GM18499 (cell line): ENCODE measurements around the gene EIF4EBP2.

ENCODE experiments used
- ATAC-seq: cut with Tn5 transposase; IDR thresholded peaks from one replicate; pipeline ENCODE4 v1.9.1; 2021; ENCODE audit warnings: moderate number of reproducible peaks; ENCODE audit not compliant: insufficient read depth, unreplicated experiment

Gene EIF4EBP2

GRCh38 chr10:70426823-70427222 is 22.9 kb downstream of the EIF4EBP2 start:
- no peak for ATAC-seq

- no peak for ATAC-seq
Observed at GRCh38 chr10:70430493-70431445, 26.8 kb downstream of the EIF4EBP2 start.

DNA sequence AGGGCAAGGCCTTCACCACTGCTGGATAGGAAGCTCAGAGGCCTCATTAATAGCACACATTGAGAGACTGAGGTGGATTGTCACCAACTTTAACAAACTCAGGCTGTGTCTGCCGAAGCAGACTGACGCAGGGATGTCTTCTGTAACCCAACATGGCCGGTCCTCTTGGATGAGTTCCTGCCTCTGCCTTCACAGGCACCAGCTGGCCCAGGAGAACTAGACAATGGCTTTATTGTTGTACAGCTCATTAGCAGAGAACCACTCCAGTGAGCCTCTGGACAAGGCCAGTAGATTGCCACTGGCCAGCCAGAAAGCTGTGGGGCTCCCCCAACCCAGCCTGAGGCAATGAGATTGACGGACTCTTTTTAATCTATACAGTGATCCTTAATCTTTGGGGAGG is 28.2 kb downstream of the EIF4EBP2 start:
- ATAC-seq, result no peak

DNA sequence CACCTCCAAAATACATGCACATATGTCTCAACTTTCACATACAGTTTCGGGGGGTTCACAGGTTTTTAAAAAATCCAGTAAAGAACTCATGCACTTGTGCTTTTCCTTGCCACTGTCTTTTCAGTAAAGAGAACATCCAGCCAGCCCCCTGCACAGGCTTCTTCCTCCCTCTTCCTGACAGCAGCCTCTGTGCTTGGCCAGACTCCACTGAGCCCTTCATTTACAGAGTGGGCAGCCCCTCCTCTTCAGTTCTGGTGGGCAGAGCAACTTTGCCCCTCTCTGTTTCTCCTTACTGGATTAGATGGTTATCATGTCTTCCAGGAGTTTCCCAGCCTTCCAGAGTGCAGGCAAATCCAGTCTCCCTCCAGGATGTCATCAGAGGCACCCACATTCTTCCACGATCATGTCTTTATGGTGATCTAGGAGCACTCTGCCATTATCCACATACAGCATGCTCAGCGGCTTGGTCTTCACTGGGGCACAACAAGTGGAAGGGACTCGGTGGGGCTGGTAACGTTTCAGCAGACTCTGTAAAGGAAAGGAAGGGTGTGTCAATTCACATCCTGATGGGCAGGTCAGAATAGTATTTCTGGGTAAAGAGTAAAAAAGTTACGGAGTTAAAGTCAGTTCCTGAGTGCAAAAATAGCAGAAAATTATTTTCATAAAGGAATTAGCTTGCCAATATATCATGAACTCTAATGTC is 28.8 kb downstream of the EIF4EBP2 start:
- no peak for ATAC-seq

DNA sequence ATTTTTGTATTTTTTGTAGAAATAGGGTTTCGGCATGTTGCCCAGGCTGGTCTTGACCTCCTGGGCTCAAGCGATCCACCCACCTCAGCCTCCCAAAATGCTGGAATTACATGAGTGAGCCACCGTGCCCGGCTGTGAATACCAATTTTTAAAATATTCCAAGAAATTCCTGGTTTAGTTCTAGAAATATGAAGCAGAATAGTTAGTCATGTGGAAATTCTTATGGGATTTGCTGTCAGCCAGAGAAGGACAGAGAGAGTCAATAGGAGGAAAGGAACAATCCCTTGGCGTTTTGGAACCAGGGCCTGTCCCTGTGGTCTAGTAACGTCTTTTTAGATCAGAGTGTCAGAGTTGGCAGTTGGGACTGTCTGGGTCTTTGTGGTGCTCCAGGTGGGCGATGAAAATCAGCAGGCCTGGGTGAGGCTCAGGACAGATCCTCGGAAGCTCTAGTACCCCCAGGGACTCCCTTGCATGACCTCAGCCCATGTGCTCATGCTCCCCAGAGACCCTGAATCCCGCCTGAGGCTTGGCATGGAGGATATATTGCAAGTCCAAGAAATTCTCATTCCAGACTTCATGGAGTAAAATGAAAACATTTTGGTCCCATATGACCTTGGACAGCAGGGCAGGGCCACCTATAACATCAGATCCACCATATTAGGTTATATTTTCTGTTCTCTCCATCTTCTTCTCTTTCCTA is 29.8 kb downstream of the EIF4EBP2 start:
- ATAC-seq, result no peak

GRCh38 chr10:70435241-70436085 is 31.5 kb downstream of the EIF4EBP2 start:
- no peak for ATAC-seq

DNA sequence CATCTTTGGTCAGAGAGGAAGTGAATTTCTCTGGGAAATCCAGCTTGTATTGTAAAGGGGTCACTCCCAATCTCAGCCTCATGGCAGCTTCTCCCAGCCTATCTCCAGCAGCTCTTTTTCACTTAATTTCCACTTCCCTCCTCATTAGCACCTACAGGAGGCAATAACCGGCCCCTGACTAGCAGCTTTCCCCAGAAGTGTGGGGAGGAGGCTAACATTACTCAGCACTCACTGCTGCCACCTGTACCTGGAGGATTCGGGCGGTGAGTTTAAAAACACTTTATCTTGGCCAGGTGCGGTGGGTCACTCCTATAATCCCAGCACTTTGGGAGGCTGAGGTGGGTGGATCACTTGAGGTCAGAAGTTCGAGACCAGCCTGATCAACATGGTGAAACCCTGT is 33.8 kb downstream of the EIF4EBP2 start:
- ATAC-seq, result no peak

- ATAC-seq, result no peak
Observed at GRCh38 chr10:70440296-70441160, 36.6 kb downstream of the EIF4EBP2 start.

DNA sequence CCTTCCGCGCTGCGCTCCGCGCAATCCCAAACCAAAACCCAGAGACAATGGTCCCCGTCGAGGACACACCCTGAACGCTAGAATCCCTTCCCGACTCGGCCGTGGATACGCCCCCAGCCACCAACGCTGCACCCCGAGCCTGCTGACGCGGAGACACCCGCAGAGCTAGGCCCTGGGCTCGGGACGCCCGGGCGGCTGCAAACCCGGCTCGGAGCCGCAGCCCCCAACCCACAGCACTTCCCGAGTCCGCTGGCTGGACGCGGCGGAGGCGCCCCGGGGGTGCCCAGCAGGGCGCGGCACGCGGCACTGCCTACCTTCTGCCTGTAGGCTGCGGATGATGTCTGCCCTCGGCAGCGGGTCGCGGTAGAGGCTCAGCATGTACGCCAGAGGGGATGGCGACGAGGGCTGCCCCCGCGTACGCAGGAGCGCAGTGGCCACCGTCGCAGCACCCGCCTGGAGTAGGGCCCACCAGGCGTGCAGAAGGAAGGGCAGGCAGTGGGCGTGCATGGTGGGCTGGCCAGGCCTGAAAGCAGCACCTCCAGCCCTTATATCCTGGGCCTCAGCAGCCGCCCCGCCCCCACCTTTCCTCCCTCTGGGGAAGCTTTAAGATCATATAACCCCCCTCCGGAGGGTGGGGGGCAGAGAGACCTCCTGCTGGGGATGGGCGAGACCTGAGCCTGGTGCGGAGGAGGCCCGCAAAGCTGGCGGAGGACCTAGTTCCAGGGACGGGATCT is 37.4 kb downstream of the EIF4EBP2 start, which contains the start of gene NODAL:
NODAL (minus strand) TSS at position 521 of the 734 bp plus-strand sequence; CDS start at position 507, 14 bp downstream.
- ATAC-seq, result no peak

- ATAC-seq, result no peak
Observed at GRCh38 chr10:70441895-70442309, 38.0 kb downstream of the EIF4EBP2 start.

GRCh38 chr10:70442332-70442988 is 38.5 kb downstream of the EIF4EBP2 start:
- ATAC-seq, result no peak

DNA sequence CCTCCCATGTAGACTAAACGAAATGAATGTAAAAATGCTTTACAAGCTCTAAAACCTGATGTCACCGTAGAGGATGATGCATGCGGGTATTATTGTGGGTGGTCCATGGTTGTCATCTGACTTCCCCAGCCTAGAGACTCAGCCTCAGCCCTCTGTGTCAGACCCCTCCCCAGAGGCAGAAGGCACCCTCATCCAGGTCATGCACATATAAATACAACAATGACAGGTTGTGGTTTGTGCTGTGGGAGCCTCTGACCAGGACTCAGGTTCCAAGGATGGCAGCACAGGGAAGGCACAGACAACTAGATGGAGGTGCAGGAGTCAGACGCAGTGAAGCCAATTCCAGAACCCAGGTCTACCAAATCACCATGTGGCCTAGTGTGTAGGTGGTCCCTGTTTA is 40.8 kb downstream of the EIF4EBP2 start:
- ATAC-seq, result no peak

- no peak for ATAC-seq
Observed at GRCh38 chr10:70445718-70446657, 42.0 kb downstream of the EIF4EBP2 start.

DNA sequence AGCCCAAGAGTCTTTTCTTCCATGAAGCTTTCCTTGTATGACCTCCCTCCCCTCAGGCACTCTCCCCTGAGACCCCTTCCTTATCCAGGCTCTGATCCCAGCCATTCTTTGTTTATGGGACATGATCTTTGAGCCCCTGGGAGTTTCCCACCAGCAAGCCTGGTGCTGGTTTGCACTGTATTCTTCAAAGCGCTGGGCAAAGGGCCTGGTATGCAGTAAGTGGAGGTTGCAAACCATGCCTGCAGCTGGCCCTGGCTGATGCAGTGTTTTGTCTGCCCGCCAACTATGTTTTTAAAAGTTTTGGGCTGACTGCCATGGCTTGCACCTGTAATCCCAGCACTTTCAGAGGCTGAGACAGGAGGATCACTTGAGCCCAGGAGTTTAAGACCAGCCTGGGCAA is 44.3 kb downstream of the EIF4EBP2 start:
- no peak for ATAC-seq

DNA sequence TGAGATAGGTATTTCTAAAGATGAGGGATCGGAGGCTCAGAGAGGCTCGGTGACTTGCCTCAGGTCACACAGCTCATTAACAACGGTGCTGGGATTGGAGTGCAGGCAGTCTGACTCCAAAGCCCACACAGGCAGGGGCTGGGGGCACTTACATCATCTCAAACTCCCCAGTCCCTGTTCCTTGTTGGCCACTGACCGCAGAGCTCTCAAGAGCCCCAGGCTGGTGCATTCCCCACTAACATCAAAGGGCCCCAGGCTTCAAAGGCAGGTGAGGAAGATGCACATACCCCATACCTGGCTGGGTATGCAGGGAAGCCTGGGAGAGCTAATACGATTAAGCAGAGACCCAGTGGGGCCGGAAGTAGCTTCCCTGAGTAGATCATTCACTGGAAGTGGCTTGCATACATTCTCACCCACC is 51.3 kb downstream of the EIF4EBP2 start:
- ATAC-seq, result no peak

DNA sequence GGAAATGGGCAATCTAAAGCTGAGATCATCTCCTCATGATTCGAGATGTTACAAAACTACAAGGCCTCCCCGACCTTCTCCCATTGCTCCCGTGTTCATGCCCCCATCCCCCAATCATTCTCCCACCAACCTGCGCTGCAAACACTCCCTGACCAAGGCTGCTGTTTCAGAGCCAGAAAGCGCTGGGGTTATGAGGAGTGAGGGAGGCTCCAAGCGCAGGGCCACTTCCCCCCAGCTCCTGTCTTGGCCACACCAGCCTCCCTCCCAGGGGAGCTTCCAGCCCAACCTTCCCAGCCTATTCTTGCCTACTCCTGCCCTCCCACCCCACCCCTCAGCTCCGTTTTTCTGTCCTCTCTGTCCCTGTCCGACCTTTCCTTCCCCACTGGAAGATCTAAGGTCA is 52.2 kb downstream of the EIF4EBP2 start:
- no peak for ATAC-seq
